Lower leg skin (tissue), 4 donors: ENCODE measurements around the gene NCS1. TPM values are rescaled to one million over a fixed set of nuclear protein-coding genes. Genes with fewer than 3 reads are reported as not detected.

ENCODE experiments used
- DNase-seq, 2 donors: peaks; one replicate each; pipeline ENCODE4 v3.0.0-alpha.2; 2019; ENCODE audit warnings: low spot score in 2 of 2
- H3K4me3 ChIP-seq: fragments of 200-600 bp; sonication (generic); 2 replicates; pipeline ENCODE4 v1.5.1; 2017; ENCODE audit warnings: mild to moderate bottlenecking, low read depth; ENCODE audit not compliant: poor library complexity, severe bottlenecking
- CTCF ChIP-seq, 3 donors: fragments of 450-650 bp; IDR thresholded peaks; one replicate each; pipeline ENCODE4 v1.5.1; 2016; ENCODE audit warnings: antibody characterized with exemption in 3 of 3, mild to moderate bottlenecking in 3 of 3, moderate library complexity in 2 of 3
- POLR2A ChIP-seq, 2 donors: fragments of 450-650 bp; IDR thresholded peaks; one replicate each; pipeline ENCODE4 v1.6.1; 2016 to 2017; ENCODE audit warnings: antibody characterized with exemption in 2 of 2, mild to moderate bottlenecking in 1 of 2, moderate library complexity in 1 of 2
- WGBS, 2 donors: methylation state at CpG; one replicate each; pipeline ENCODE4 v1.1.5; 2018; 5-methylcytosine and 5-hydroxymethylcytosine counted together
- intact Hi-C: fragments of 100-400 bp; cut with DNase I; formaldehyde crosslinking; loops from one replicate; pipeline ENCODE4 v1.15.0; 2023; ENCODE audit warnings: low total_unique reads
- total RNA-seq, 4 donors: library from RNA; depleted of rRNA; stranded (reverse); fragments of >200 nt; gene quantifications; one replicate each; pipeline ENCODE4 v1.1.0, GENCODE V29; 2016

Gene NCS1
- total RNA-seq, 4 donors from 2014 or later: 14.4 to 25.2 (median 20.7) TPM

GRCh38 chr9:130143279-130143893 is 28.8 kb upstream of the NCS1 start:
- WGBS, 2 donors: 53 to 67% methylated on average over 24 of the region's 24 CpGs
- H3K4me3 ChIP-seq: no peak overlapping the region
- no peak for DNase-seq
- intact Hi-C loops: no loop called here
- TF ChIP-seq POLR2A (IDR thresholded peaks at IDR 0.05): no peak

DNA sequence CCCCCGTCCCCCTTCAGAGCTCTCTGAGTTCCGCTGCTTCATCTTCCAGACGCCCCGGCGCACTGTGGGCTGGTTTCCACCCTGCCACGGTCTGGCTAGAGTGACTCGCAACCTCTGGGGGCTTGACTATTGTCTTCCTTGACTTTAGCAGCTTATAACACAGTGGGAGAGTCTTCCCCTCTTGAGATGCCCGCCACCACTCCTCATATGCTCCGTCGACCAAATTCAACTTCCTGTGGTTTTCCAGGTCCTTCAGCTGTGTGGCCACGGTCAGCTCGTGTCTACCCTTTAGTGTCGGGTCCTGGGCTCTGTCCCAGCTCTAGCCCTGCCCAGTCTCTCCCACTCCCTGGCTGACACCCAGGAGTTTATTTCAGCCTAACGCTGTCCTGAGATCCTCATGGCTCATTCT is 28.2 kb upstream of the NCS1 start:
- 31 to 32% methylated on average over 14 of the region's 14 CpGs for WGBS, 2 donors
- TF ChIP-seq CTCF (IDR thresholded peaks at IDR 0.05) (no peak), POLR2A (IDR thresholded peaks at IDR 0.05) (no peak)
- no peak overlapping the region for H3K4me3 ChIP-seq

GRCh38 chr9:130144703-130145102 is 27.5 kb upstream of the NCS1 start:
- no peak for TF ChIP-seq CTCF (IDR thresholded peaks at IDR 0.05)
- no peak for TF ChIP-seq POLR2A (IDR thresholded peaks at IDR 0.05)
- 64 to 66% methylated on average over 5 of the region's 5 CpGs for WGBS, 2 donors

More for the DNA sequence above, 28.2 kb upstream of the NCS1 start:
- no peak for DNase-seq
- intact Hi-C loops: no loop called here

DNA sequence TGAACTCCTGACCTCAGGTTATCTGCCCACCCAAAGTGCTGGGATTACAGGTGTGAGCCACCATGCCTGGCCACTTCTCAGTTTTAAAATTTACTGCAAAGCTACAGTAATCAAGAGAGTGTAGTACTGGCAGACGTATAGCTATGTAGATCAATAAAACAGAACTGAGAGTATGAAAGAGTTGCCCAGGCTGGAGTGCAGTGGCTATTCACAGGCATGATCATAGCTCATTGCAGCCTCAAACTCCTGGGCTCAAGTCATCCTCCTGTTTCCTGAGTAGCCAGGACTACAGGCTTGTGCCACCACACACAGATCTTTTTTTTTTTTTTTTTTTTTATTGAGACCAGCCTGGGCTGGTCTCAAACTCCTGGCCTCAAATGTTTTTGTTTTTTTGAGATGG is 26.5 kb upstream of the NCS1 start:
- intact Hi-C loops: no loop called here
- WGBS, 2 donors: 71 to 76% methylated on average over 1 of the region's 1 CpG
- no peak overlapping the region for H3K4me3 ChIP-seq

More at GRCh38 chr9:130144703-130145102, 27.5 kb upstream of the NCS1 start:
- intact Hi-C loops: no loop called here
- no peak overlapping the region for H3K4me3 ChIP-seq
- DNase-seq: no peak

GRCh38 chr9:130147198-130147597 is 25.0 kb upstream of the NCS1 start:
- DNase-seq: no peak
- no peak overlapping the region for H3K4me3 ChIP-seq
- WGBS, 2 donors: 86 to 90% methylated on average over 5 of the region's 5 CpGs
- intact Hi-C loops: no loop called here
- TF ChIP-seq POLR2A (IDR thresholded peaks at IDR 0.05) (no peak), CTCF (IDR thresholded peaks at IDR 0.05) (no peak)

More for the DNA sequence above, 26.5 kb upstream of the NCS1 start:
- TF ChIP-seq CTCF (IDR thresholded peaks at IDR 0.05) (no peak), POLR2A (IDR thresholded peaks at IDR 0.05) (no peak)
- DNase-seq: no peak

- TF ChIP-seq CTCF (IDR thresholded peaks at IDR 0.05) (no peak), POLR2A (IDR thresholded peaks at IDR 0.05) (no peak)
- intact Hi-C loops: no loop called here
- 92 to 97% methylated on average over 3 of the region's 3 CpGs for WGBS, 2 donors
- DNase-seq: no peak
- H3K4me3 ChIP-seq: no peak overlapping the region
Measured at GRCh38 chr9:130147910-130148309, 24.3 kb upstream of the NCS1 start.
